Glutamatergic neuron (in vitro differentiated cells): Measurements from ENCODE around the gene PAX9. TPM values are rescaled to one million over a fixed set of nuclear protein-coding genes. Genes with fewer than 3 reads are reported as not detected.

ENCODE experiments used
- DNase-seq: peaks from one replicate; pipeline ENCODE4 v3.0.0; 2022
- H3K27ac Mint-ChIP-seq: one replicate; pipeline ENCODE4 v1.8.0; 2020; ENCODE audit warnings: mild to moderate bottlenecking, mixed read lengths, inconsistent platforms; ENCODE audit not compliant: unreplicated experiment
- H3K27me3 Mint-ChIP-seq: one replicate; pipeline ENCODE4 v1.8.0; 2020; ENCODE audit warnings: mild to moderate bottlenecking, moderate library complexity, mixed read lengths, inconsistent platforms; ENCODE audit not compliant: unreplicated experiment
- H3K36me3 Mint-ChIP-seq: one replicate; pipeline ENCODE4 v1.8.0; 2020; ENCODE audit warnings: mild to moderate bottlenecking, mixed read lengths, inconsistent platforms; ENCODE audit not compliant: unreplicated experiment
- H3K4me1 Mint-ChIP-seq: one replicate; pipeline ENCODE4 v1.8.0; 2020; ENCODE audit warnings: mild to moderate bottlenecking, low read depth, mixed read lengths, inconsistent platforms; ENCODE audit not compliant: unreplicated experiment
- H3K4me3 Mint-ChIP-seq: one replicate; pipeline ENCODE4 v1.8.0; 2020; ENCODE audit warnings: mild to moderate bottlenecking, mixed read lengths, inconsistent platforms; ENCODE audit not compliant: unreplicated experiment
- H3K9me3 Mint-ChIP-seq: one replicate; pipeline ENCODE4 v1.8.0; 2020; ENCODE audit warnings: mild to moderate bottlenecking, moderate library complexity, mixed read lengths, inconsistent platforms; ENCODE audit not compliant: unreplicated experiment
- CTCF ChIP-seq: fragments of 200-600 bp; sonication (generic); IDR thresholded peaks from one replicate; pipeline ENCODE4 v1.5.0; 2021; ENCODE audit not compliant: partially characterized antibody, unreplicated experiment
- long read RNA-seq: library from polyadenylated mRNA; unstranded; transcript quantifications from one replicate; pipeline ENCODE4 v2.0.0, GENCODE V29; 2020; ENCODE audit not compliant: unreplicated experiment
- total RNA-seq: library from RNA; stranded (reverse); fragmentation: NEBNext Ultra II Directional; extraction: Animal tissue kit (Norgen Biotek cat#: 25700); gene quantifications from one replicate; pipeline ENCODE4 v1.2.1, GENCODE V29; 2021; ENCODE audit not compliant: unreplicated experiment

Gene PAX9
- total RNA-seq = not detected
- long read RNA-seq = 0 reads

DNA sequence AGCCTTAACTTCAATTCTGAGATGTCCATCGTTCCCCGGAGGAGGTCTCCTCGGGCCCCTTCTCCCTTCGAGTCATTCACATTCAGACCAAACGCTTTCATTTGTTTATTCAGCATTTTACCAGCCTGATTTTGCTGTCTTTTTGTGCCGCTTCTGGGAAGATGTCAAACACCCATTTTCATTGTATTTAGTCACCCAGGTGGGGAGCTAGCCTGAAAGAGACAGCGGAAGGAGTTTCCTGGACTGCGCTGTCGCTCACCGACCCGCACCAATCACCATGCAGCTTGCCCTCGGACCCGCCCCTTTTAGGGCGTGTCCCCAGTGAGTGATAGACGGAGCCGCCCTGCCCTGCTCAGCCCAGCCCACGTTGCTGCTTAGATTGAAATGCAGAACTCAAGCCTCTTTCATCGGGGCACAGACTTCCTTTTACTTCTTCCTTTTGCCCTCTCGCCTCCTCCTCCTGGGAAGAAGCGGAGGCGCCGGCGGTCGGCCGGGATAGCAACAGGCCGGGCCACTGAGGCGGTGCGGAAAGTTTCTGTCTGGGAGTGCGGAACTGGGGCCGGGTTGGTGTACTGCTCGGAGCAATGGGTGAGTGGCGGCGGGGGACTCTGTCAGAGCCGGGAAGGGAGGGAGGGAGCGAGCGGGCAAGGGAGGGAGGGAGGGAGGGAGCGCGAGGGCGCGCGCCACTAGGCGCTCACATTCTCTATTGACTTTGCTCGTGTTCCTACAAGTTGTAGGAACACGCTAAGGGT lies at the start of gene PAX9:
Gene PAX9 (plus strand): TSS at position 355 of the 752 bp plus-strand sequence. CDS start 230 bp downstream, at position 585.
- H3K27me3 Mint-ChIP-seq = peaks cover 57% of the 10 kb centered on the region
- TF ChIP-seq CTCF = no peak
- H3K9me3 Mint-ChIP-seq = peaks cover 8% of the 10 kb centered on the region
- peaks cover 9% of the 10 kb centered on the region for H3K4me1 Mint-ChIP-seq
- no peaks in the 10 kb centered on the region for H3K36me3 Mint-ChIP-seq
- H3K4me3 Mint-ChIP-seq = peak within 1 kb of the TSS; percentile 92
- no peak within 1 kb of the TSS for H3K27ac Mint-ChIP-seq
- peak; percentile 90 for DNase-seq

DNA sequence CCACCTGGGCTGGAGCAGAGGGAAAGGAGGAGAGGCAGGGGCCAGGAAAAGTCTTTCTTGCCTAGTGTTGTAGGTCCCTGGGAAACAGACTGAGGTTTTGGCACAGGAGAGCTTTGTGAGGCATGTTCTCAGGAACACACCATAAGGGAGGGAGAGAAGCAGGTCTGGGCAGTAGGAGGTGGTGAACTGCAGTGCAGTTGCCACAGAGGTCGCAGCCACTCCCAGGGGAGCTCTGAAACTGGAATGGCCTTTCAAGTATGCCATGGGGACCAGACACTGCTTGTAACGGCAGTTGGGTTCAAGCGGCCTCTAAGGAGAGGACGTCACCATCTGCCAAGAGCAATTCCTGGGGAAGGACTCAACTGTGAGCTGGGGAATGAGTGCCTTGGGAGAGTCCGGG lies 43.8 kb upstream of the PAX9 start:
- DNase-seq = peak; percentile 38
- H3K4me1 Mint-ChIP-seq = peaks cover 9% of the 10 kb centered on the region
- no peak for TF ChIP-seq CTCF
- no peak overlapping the region for H3K27ac Mint-ChIP-seq
- H3K36me3 Mint-ChIP-seq = no peaks in the 10 kb centered on the region
- H3K4me3 Mint-ChIP-seq = no peak overlapping the region
- H3K9me3 Mint-ChIP-seq = no peaks in the 10 kb centered on the region
- H3K27me3 Mint-ChIP-seq = peaks cover 7% of the 10 kb centered on the region

DNA sequence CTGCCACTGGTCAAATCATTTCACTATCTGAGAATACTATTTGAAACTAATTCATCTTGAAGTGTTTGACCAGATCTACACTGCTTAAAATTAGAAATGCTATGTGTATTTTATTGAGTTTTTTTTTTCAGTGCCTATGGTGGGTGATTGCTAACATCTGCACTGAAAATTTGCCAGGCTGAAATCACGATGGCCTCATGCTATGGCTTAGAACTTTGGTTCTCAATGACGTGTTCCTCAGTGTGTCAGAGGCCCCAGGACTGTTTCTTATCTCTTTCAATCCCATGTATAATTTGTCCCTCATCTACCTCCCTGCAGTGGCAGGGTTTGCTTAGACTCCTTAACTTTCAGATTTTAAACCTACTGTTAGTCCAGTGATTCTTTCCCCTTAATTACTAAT lies 43.0 kb upstream of the PAX9 start:
- no peaks in the 10 kb centered on the region for H3K9me3 Mint-ChIP-seq
- H3K4me3 Mint-ChIP-seq = no peak overlapping the region
- no peak for TF ChIP-seq CTCF
- H3K27me3 Mint-ChIP-seq = peaks cover 7% of the 10 kb centered on the region
- no peak for DNase-seq
- no peaks in the 10 kb centered on the region for H3K36me3 Mint-ChIP-seq
- H3K4me1 Mint-ChIP-seq = peaks cover 9% of the 10 kb centered on the region
- H3K27ac Mint-ChIP-seq = no peak overlapping the region

DNA sequence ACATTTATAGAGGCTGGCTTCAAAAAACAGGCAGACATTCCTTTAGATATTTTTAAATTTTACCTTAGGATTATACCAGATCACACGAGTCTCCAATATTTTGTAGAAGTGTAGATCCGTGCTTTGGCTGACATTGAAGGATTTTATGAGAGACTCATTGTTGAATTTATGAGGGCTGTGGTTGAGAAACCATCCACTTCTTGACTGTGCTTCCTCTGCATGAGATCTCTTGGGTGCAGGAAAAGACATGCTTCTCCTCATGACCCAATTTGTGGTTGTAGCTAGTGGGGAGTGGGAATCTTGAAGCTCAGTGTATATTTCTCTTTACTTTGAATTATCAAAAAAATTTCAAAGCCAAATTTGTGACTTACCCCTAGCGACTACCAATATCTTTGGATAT lies 42.5 kb upstream of the PAX9 start:
- no peak overlapping the region for H3K27ac Mint-ChIP-seq

More for the DNA sequence above, 42.5 kb upstream of the PAX9 start:
- Mint-ChIP-seq H3K4me3 (no peak overlapping the region), H3K27me3 (peaks cover 7% of the 10 kb centered on the region), H3K9me3 (no peaks in the 10 kb centered on the region), H3K36me3 (no peaks in the 10 kb centered on the region), H3K4me1 (peaks cover 9% of the 10 kb centered on the region)
- DNase-seq = no peak
- no peak for TF ChIP-seq CTCF
